ENCODE data around the gene EPS8L1. TPM values are rescaled to one million over a fixed set of nuclear protein-coding genes. Genes with fewer than 3 reads are reported as not detected.

Gene EPS8L1
- polyA plus RNA-seq, 1 donor (not counting 4 experiments of a cell fraction or from before 2014, with no cell fraction given) = 26.0 TPM

GRCh38 chr19:55082020-55082851 lies 6.6 kb downstream of the EPS8L1 start:
- H4K20me1 ChIP-seq (ENCODE audit: control insufficient read depth, extremely low read depth, insufficient read depth, low read length) = peaks cover under 1% of the 10 kb centered on the region
- FAIRE-seq (no peak), DNase-seq (ENCODE audit: low read depth, low spot score) (no peak)
- H3K9me3 ChIP-seq (ENCODE audit: control insufficient read depth, low read depth, low read length) = no peaks in the 10 kb centered on the region
- H2AFZ ChIP-seq (ENCODE audit: control insufficient read depth, low read length) = peak overlapping the region; percentile 9
- H3K9me1 ChIP-seq (ENCODE audit: control insufficient read depth, extremely low read depth, insufficient read depth, low read length) = no peaks in the 10 kb centered on the region
- H3K27me3 ChIP-seq (ENCODE audit: control insufficient read depth, extremely low read depth, insufficient read depth, low read length) = peaks cover 17% of the 10 kb centered on the region
- peak overlapping the region in 2 of 3 experiments; percentile 12 to 29 for H3K4me3 ChIP-seq (ENCODE audit: control insufficient read depth in 2 of 3, extremely low read depth in 1 of 3, insufficient read depth in 2 of 3, low read depth in 1 of 3, low read length in 3 of 3)
- H3K9ac ChIP-seq (ENCODE audit: control insufficient read depth, extremely low read depth, insufficient read depth, low read length) = no peak overlapping the region
- dilution Hi-C loops (cut with MboI; ENCODE audit: extremely low pct_ligation_motif_present, low sequenced_read_pairs) = no loop called here
- no peak overlapping the region for H3K4me2 ChIP-seq (ENCODE audit: control insufficient read depth, extremely low read depth, insufficient read depth, low read depth, low read length)
- no peak overlapping the region for H3K27ac ChIP-seq (ENCODE audit: control insufficient read depth, insufficient read depth, low read length)
- H3K36me3 ChIP-seq (ENCODE audit: control insufficient read depth in 2 of 2, extremely low read depth in 1 of 2, insufficient read depth in 2 of 2, low read length in 2 of 2) = peaks cover 0 to 9% of the 10 kb centered on the region in 2 experiments
- no peaks in the 10 kb centered on the region for H3K79me2 ChIP-seq (ENCODE audit: control insufficient read depth, insufficient read depth, low read length)
- peak; percentile 55 for TF ChIP-seq EZH2 (IDR thresholded peaks at IDR 0.05; ENCODE audit: low read length)
- no peak for TF ChIP-seq CTCF (optimal IDR thresholded peaks at IDR 0.05 in 1 of 3, IDR thresholded peaks at IDR 0.05 in 1 of 3, conservative IDR thresholded peaks at IDR 0.05 in 1 of 3; ENCODE audit: extremely low read depth in 1 of 3, insufficient read depth in 2 of 3, low read length in 3 of 3)
- peaks cover 16% of the 10 kb centered on the region for H3K4me1 ChIP-seq (ENCODE audit: control insufficient read depth, extremely low read depth, insufficient read depth, low read length)

GRCh38 chr19:55083004-55083850 lies 7.6 kb downstream of the EPS8L1 start:
- FAIRE-seq (no peak), DNase-seq (ENCODE audit: low read depth, low spot score) (no peak)
- H2AFZ ChIP-seq (ENCODE audit: control insufficient read depth, low read length) = no peak overlapping the region
- no peaks in the 10 kb centered on the region for H3K79me2 ChIP-seq (ENCODE audit: control insufficient read depth, insufficient read depth, low read length)
- TF ChIP-seq EZH2 (IDR thresholded peaks at IDR 0.05; ENCODE audit: low read length) (no peak), CTCF (optimal IDR thresholded peaks at IDR 0.05 in 1 of 3, IDR thresholded peaks at IDR 0.05 in 1 of 3, conservative IDR thresholded peaks at IDR 0.05 in 1 of 3; ENCODE audit: extremely low read depth in 1 of 3, insufficient read depth in 2 of 3, low read length in 3 of 3) (no peak)
- no peaks in the 10 kb centered on the region for H3K9me1 ChIP-seq (ENCODE audit: control insufficient read depth, extremely low read depth, insufficient read depth, low read length)
- H3K4me3 ChIP-seq (ENCODE audit: control insufficient read depth in 2 of 3, extremely low read depth in 1 of 3, insufficient read depth in 2 of 3, low read depth in 1 of 3, low read length in 3 of 3) = no peak overlapping the region
- peaks cover 4 to 14% of the 10 kb centered on the region in 2 experiments for H3K36me3 ChIP-seq (ENCODE audit: control insufficient read depth in 2 of 2, extremely low read depth in 1 of 2, insufficient read depth in 2 of 2, low read length in 2 of 2)
- no peak overlapping the region for H3K9ac ChIP-seq (ENCODE audit: control insufficient read depth, extremely low read depth, insufficient read depth, low read length)
- H3K4me1 ChIP-seq (ENCODE audit: control insufficient read depth, extremely low read depth, insufficient read depth, low read length) = peaks cover 19% of the 10 kb centered on the region
- no peaks in the 10 kb centered on the region for H3K9me3 ChIP-seq (ENCODE audit: control insufficient read depth, low read depth, low read length)
- peaks cover 7% of the 10 kb centered on the region for H4K20me1 ChIP-seq (ENCODE audit: control insufficient read depth, extremely low read depth, insufficient read depth, low read length)
- H3K4me2 ChIP-seq (ENCODE audit: control insufficient read depth, extremely low read depth, insufficient read depth, low read depth, low read length) = no peak overlapping the region
- H3K27me3 ChIP-seq (ENCODE audit: control insufficient read depth, extremely low read depth, insufficient read depth, low read length) = peaks cover 17% of the 10 kb centered on the region
- dilution Hi-C loops (cut with MboI; ENCODE audit: extremely low pct_ligation_motif_present, low sequenced_read_pairs) = no loop called here
- no peak overlapping the region for H3K27ac ChIP-seq (ENCODE audit: control insufficient read depth, insufficient read depth, low read length)

All from keratinocyte (primary cell).